Stimulated activated CD8-positive, alpha-beta memory T cell treated with anti-CD3 and anti-CD28 coated beads, Interleukin-2, amount 100 ng/mL, for 48 hours (primary cell): ENCODE results near the gene THPO.
"Not testable (repeated sequence)": the region's sequence is repeated elsewhere in the genome, so short reads cannot be mapped to it uniquely, and the experiment has no call there.

Experiments used
- DNase-seq, 2 donors: peaks; one replicate each; pipeline ENCODE4 v3.0.0-alpha.2; 2020; ENCODE audit warnings: low read depth in 2 of 2

Gene THPO

GRCh38 chr3:184349563-184350470, 28.2 kb downstream of the THPO start:
- DNase-seq, result no peak

GRCh38 chr3:184348057-184348382, 30.0 kb downstream of the THPO start:
- DNase-seq, result no peak

- DNase-seq, result no peak
These were observed 30.5 kb downstream of the THPO start for GRCh38 chr3:184347321-184348056.

GRCh38 chr3:184346480-184347190, 31.4 kb downstream of the THPO start:
- DNase-seq, result no peak

GRCh38 chr3:184345317-184346144, 32.5 kb downstream of the THPO start:
- DNase-seq, result no peak

- DNase-seq, result no peak
These were observed 33.3 kb downstream of the THPO start for GRCh38 chr3:184344579-184345316.

GRCh38 chr3:184343200-184343876, 34.7 kb downstream of the THPO start:
- no peak for DNase-seq

GRCh38 chr3:184341925-184342324, 36.1 kb downstream of the THPO start:
- DNase-seq, result no peak

- not testable (repeated sequence) for DNase-seq
These were observed 38.4 kb downstream of the THPO start for GRCh38 chr3:184339451-184340135.

GRCh38 chr3:184339001-184339400, 39.0 kb downstream of the THPO start:
- no peak for DNase-seq

GRCh38 chr3:184338511-184338945, 39.5 kb downstream of the THPO start:
- no peak for DNase-seq

- DNase-seq, result no peak
These were observed 40.0 kb downstream of the THPO start for GRCh38 chr3:184337981-184338380.

GRCh38 chr3:184337399-184337714, 40.6 kb downstream of the THPO start, which contains the start of gene FAM131A:
Gene FAM131A, plus strand, starts transcription at chr3:184337600. Its CDS starts 31 bp downstream, at chr3:184337631.
- DNase-seq, result no peak

GRCh38 chr3:184336547-184337398, 41.2 kb downstream of the THPO start:
- no peak for DNase-seq

- peak; percentile 83 to 86 for DNase-seq
These were observed 42.1 kb downstream of the THPO start for GRCh38 chr3:184335661-184336546.

GRCh38 chr3:184335291-184335660, 42.7 kb downstream of the THPO start:
- no peak for DNase-seq

GRCh38 chr3:184334470-184335158, 43.4 kb downstream of the THPO start:
- DNase-seq, result peak in 1 of 2 donors; percentile 35
